ENCODE data around the gene ZNF518A.
"Not testable (repeated sequence)": the region's sequence is repeated elsewhere in the genome, so short reads cannot be mapped to it uniquely, and the experiment has no call there.

Gene ZNF518A

DNA sequence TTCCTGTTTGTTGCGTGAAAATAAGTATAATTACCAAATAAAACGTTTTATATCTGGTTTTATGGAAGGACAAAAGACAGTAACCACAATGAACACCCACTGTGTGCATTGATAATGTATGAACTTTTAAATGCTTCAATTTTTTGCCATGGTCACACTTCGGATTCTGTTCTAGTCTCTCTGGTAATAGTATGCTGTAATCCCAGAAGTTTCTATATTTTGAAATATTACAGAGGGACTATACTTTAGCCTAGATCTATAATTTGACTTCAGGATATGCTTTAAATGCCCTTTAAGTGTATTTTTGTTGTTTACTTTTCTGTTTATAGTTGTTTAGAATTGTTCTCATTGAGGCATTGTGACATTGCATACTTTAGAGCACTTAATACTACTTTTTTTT is 1.5 kb downstream of the ZNF518A start:
- DNase-seq (ENCODE audit: low read depth, low spot score), result no peak

GRCh38 chr10:96133135-96133534 is 3.0 kb downstream of the ZNF518A start:
- no peak for DNase-seq (ENCODE audit: low read depth, low spot score)

DNA sequence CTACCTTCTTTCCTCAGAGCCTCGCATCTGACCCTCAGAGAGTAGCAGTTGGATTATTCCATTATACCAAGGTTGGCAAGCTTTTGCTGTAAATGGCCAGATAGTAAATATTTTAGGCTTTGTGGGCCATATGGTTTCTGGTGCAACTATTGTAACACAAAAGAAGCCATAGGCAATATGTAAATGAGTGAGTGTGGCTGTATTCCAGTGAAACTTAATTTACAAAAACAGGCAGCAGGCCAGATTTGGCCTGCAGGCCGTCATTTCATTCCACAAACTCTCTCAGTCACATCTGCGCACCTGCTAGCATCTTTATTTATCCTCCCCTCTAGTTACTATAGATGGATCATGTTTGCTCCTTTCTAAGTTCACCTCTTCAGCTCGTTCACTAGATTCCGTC is 6.7 kb downstream of the ZNF518A start:
- DNase-seq (ENCODE audit: low read depth, low spot score), result no peak

- DNase-seq (ENCODE audit: low read depth, low spot score), result no peak
Measured at GRCh38 chr10:96137567-96137966, 7.5 kb downstream of the ZNF518A start.

GRCh38 chr10:96138102-96138501 is 8.0 kb downstream of the ZNF518A start:
- no peak for DNase-seq (ENCODE audit: low read depth, low spot score)

DNA sequence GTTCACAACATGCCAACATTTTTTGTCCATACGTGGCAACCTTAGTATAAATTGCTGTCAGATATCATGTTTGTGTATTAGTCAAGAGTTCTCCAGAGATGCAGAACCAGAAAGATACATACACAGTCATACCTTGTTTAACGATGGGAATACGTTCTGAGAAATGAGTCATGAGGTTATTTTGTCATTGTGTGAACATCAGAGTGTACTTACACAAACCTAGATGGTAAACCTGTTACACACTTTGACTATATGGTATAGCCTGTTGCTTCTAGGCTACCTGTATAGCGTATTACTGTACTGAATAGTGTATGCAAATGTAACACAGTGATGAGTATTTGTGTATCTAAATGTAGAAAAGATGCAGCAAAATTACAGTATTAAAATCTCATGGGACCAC is 22.3 kb downstream of the ZNF518A start:
- no peak for DNase-seq (ENCODE audit: low read depth, low spot score)

DNA sequence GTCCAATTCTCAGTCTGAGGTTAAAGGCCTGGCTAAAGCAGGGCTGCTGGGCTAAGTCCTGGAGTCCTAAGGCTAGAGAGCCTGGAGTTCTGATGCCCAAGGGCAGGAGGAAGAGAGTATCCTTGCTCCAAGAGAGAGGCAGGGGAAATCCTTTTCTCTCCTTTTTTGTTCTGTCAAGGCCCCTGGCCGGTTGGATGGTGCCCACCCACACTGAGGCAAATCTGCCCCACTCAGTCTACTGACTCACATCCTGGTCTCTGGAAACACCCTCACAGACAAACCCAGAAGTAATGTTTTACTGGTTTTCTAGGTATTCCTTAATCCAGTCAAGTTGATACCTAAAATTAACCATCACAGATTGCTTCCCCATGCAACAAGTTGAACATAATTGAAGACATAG is 23.0 kb downstream of the ZNF518A start:
- no peak for DNase-seq (ENCODE audit: low read depth, low spot score)

- no peak for DNase-seq (ENCODE audit: low read depth, low spot score)
Measured at GRCh38 chr10:96165726-96166125, 35.6 kb downstream of the ZNF518A start.

DNA sequence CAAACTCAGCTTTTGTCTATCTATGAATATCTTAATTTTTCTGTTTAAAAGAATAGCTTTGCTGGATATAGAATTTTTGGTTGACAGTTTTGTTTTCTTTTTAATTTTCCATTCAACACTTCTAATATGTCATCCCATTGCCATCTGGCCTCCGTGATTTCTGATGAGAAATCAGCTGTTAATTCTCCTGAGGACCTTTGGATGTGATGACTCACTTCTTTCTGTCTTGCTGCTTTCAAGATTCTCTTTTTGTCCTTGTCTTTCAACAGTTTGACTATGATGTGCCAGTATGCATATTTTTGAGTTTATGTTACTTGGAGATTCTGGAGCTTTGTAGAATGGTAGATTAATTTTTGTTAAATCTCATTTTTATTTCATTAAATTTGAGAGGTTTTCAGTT is 38.4 kb downstream of the ZNF518A start:
- no peak for DNase-seq (ENCODE audit: low read depth, low spot score)

DNA sequence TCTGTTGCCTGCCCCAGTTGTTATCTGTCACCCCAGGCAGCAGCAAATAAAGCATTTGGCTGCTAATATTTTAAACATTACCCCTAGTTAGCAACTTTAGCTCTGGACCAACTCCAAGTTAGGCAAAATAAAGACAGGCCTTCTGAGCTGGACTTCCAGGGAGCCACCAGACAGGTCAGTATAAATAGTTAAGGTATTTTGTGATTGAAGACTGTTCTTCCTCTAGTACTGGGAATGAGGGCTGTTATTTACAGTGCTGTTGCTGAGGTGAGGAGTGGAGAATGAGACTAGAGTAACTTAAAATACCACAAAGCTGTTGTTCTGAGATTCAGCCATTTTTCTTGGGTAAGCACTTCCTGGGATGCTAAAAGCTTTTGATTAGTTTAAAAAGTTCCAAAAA is 40.1 kb downstream of the ZNF518A start:
- DNase-seq (ENCODE audit: low read depth, low spot score), result no peak

DNA sequence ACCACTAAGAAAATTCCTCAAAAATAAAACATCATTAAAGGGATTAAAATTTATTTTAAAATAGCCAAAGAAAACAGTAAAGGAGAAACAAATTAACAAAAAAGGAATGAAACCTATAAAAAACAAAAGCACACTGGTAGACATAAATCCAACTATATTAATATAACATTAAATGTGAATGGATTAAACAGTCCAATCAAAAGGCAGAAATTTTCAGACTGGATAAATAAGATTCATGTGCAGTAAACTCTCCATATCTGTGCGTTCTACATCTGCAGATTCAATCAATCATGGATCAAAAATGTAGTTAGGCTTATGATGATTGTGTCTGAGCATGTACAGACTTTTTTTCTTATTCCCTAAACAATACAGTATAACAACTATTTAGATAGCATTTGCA is 42.6 kb downstream of the ZNF518A start:
- DNase-seq (ENCODE audit: low read depth, low spot score), result no peak

GRCh38 chr10:96176985-96177384 is 46.9 kb downstream of the ZNF518A start:
- DNase-seq (ENCODE audit: low read depth, low spot score), result no peak

DNA sequence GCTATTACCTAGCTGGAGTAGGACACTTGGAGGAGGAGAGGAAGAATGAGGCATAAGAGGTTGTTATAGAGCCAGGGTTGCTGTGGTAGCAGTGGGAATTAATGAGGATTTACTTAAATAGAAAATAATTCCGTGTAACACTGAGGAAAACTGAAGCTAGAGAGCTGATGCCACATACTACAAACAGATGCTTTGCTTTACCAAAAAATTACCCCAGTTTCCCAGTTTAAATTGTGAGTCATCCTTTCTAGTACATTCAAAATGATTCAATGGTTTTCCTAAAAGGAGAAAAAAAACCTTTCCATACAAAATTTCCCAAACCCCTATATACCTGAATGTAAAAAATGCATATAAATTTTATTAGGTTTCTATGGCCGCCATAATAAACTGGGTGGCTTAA is 58.3 kb downstream of the ZNF518A start:
- no peak for DNase-seq (ENCODE audit: low read depth, low spot score)

DNA sequence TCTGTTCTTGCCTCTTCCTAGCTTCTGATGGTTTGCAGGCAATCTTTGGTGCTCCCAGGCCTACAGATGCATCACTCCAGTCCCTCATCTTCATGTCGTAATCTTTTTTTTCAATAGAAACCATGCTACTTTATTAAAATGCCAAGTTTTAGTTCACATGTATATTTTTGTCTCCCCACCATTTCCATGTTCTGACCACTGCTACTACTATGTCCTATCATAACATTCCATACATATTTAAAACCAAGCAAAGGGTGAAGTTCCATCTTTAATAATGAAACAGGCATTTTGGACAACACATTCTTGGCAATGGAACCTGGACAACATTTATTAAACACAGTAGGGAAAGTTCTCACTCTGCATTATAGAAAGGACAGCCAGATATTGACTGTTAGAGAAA is 58.8 kb downstream of the ZNF518A start:
- DNase-seq (ENCODE audit: low read depth, low spot score), result no peak

- not testable (repeated sequence) for DNase-seq (ENCODE audit: low read depth, low spot score)
Measured at GRCh38 chr10:96189505-96189904, 59.4 kb downstream of the ZNF518A start.

DNA sequence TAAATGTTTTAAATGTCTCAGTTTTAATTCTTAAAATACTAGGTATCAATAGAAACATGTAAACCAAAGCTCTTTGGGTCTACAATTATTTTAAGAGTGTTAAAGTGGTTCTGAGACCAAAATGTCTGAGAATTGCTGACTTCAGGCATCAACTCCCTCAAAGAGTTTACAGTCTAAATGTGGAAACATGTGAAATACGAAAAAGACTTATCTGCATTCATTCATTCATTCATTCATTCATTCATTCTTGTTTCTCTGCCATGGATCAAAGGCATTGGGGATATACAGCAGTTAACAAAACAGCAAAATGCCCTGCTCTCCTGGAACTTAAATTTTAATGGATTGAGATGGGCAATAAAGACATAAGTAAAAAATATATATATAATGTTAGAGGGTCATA is 71.4 kb downstream of the ZNF518A start:
- DNase-seq (ENCODE audit: low read depth, low spot score), result no peak

DNA sequence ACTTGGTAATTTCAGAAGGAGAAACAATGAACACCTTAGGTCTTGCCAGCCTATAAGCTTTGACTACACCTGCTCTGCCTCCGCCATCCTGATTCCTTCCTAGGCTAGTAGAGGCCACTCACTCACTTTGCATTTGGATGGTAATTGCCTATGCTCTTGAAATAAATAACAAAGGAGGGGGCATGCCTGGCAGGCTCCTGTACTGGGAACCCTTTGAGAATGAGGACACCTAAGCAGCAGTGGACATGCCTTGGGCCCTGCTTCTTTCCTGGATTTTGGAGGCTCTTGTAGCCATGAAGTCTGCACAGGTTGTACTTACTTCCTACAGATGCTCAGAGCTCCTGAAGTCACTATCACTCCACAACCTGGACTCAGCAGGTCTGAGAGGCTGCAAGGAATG is 75.5 kb downstream of the ZNF518A start:
- DNase-seq (ENCODE audit: low read depth, low spot score), result no peak

- DNase-seq (ENCODE audit: low read depth, low spot score), result no peak
Measured at GRCh38 chr10:96208271-96208670, 78.2 kb downstream of the ZNF518A start.

DNA sequence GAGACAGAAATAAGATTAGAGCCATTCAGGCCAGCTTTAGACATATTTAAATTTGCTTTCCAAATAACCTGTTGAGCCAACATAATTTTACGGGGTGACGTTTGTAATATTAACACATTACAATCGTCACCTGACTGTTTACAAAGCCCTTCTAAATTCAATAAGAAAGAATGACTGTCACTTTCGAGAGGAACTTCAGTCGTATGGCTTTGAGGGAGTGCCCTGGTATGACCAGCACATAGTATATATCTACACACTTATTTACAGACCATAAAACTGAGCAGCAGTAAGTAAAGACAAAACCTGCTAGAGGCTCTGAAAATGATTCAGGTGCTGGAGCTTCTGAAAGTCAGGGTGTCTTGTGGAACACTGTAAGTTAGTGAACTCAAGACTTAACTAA is 78.8 kb downstream of the ZNF518A start:
- DNase-seq (ENCODE audit: low read depth, low spot score), result no peak

- no peak for DNase-seq (ENCODE audit: low read depth, low spot score)
Measured at GRCh38 chr10:96211764-96212163, 81.7 kb downstream of the ZNF518A start.

GRCh38 chr10:96212911-96213310 is 82.8 kb downstream of the ZNF518A start:
- no peak for DNase-seq (ENCODE audit: low read depth, low spot score)
